RWPE2 (cell line): ENCODE data around the gene TEKTIP1.

Source experiments
- ATAC-seq: fragments of 200-7000 bp; cut with Tn5 transposase; 3 replicates; pipeline ENCODE4 v1.9.1; 2021; ENCODE audit warnings: low read depth
- DNase-seq: peaks from one replicate; pipeline ENCODE4 v3.0.0-alpha.2; 2020; ENCODE audit warnings: low spot score
- H3K27ac ChIP-seq: fragments of 450-650 bp; 2 replicates; pipeline ENCODE4 v1.5.1; 2017; ENCODE audit warnings: mild to moderate bottlenecking; ENCODE audit not compliant: poor library complexity, severe bottlenecking
- H3K27me3 ChIP-seq: fragments of 250-450 bp; sonication (Bioruptor Pico); 2 replicates; pipeline ENCODE4 v1.5.1; 2021; ENCODE audit warnings: mild to moderate bottlenecking, moderate library complexity; ENCODE audit not compliant: insufficient read depth, poor library complexity, severe bottlenecking
- H3K36me3 ChIP-seq: fragments of 250-450 bp; sonication (Bioruptor Pico); 2 replicates; pipeline ENCODE4 v1.5.1; 2020; ENCODE audit warnings: low read depth, mild to moderate bottlenecking, moderate library complexity
- H3K4me1 ChIP-seq: fragments of 250-450 bp; sonication (Bioruptor Pico); 2 replicates; pipeline ENCODE4 v1.5.1; 2021; ENCODE audit warnings: mild to moderate bottlenecking, moderate library complexity; ENCODE audit not compliant: insufficient read depth, poor library complexity, severe bottlenecking
- H3K4me3 ChIP-seq: fragments of 250-450 bp; sonication (Bioruptor Pico); 2 replicates; pipeline ENCODE4 v1.5.1; 2021; ENCODE audit warnings: mild to moderate bottlenecking, moderate library complexity; ENCODE audit not compliant: severe bottlenecking
- H3K9me3 ChIP-seq: fragments of 250-450 bp; sonication (Bioruptor Pico); 2 replicates; pipeline ENCODE4 v1.5.1; 2021; ENCODE audit warnings: mild to moderate bottlenecking, moderate library complexity; ENCODE audit not compliant: severe bottlenecking
- CTCF ChIP-seq: fragments of 450-650 bp; IDR thresholded peaks from one replicate; pipeline ENCODE4 v1.5.1; 2017; ENCODE audit warnings: mild to moderate bottlenecking, moderate library complexity; ENCODE audit not compliant: poor library complexity, severe bottlenecking

Gene TEKTIP1

GRCh38 chr19:3573162-3573857 lies 34.3 kb downstream of the TEKTIP1 start:
- TF ChIP-seq CTCF = no peak
- Histone ChIP-seq H3K4me3 (peak overlapping the region; percentile 94), H3K4me1 (peaks cover 2% of the 10 kb centered on the region), H3K36me3 (peaks cover 15% of the 10 kb centered on the region), H3K9me3 (no peaks in the 10 kb centered on the region), H3K27me3 (no peaks in the 10 kb centered on the region), H3K27ac (peak overlapping the region; percentile 61)
- DNase-seq (no peak), ATAC-seq (peak; percentile 7; the same call in 2 of the 3 replicates)

- no peaks in the 10 kb centered on the region for H3K27me3 ChIP-seq
- DNase-seq (peak; percentile 99), ATAC-seq (peak; percentile 41)
- H3K4me1 ChIP-seq = peaks cover 2% of the 10 kb centered on the region
- no peak for TF ChIP-seq CTCF
- peak overlapping the region; percentile 61 for H3K27ac ChIP-seq
- peaks cover 15% of the 10 kb centered on the region for H3K36me3 ChIP-seq
- H3K4me3 ChIP-seq = peak overlapping the region; percentile 94
- no peaks in the 10 kb centered on the region for H3K9me3 ChIP-seq
Observed at GRCh38 chr19:3573858-3574637, 35.1 kb downstream of the TEKTIP1 start.

GRCh38 chr19:3575260-3575741 lies 36.3 kb downstream of the TEKTIP1 start:
- DNase-seq = no peak
- Histone ChIP-seq H3K4me3 (no peak overlapping the region), H3K27me3 (no peaks in the 10 kb centered on the region), H3K36me3 (peaks cover 15% of the 10 kb centered on the region), H3K27ac (no peak overlapping the region), H3K4me1 (peaks cover 2% of the 10 kb centered on the region), H3K9me3 (no peaks in the 10 kb centered on the region)
- peak; percentile 48 for TF ChIP-seq CTCF
- ATAC-seq = no peak

GRCh38 chr19:3575949-3576673 lies 37.1 kb downstream of the TEKTIP1 start:
- Histone ChIP-seq H3K4me3 (no peak overlapping the region), H3K9me3 (no peaks in the 10 kb centered on the region), H3K27ac (no peak overlapping the region), H3K36me3 (peaks cover 15% of the 10 kb centered on the region), H3K4me1 (peaks cover 2% of the 10 kb centered on the region), H3K27me3 (no peaks in the 10 kb centered on the region)
- ATAC-seq (no peak), DNase-seq (no peak)
- no peak for TF ChIP-seq CTCF
